A673 (cell line): ENCODE measurements around the gene TAF3. TPM values are rescaled to one million over a fixed set of nuclear protein-coding genes. Genes with fewer than 3 reads are reported as not detected.

ENCODE experiments used
- BruUV-seq: library from RNA; stranded (reverse); fragments of 400-500 nt; replicated peaks from 2 replicates; lab custom pipeline; 2021; lab: Mats Ljungman, UMichigan
- CTCF ChIA-PET: fragments of 300-600 bp; sonication (Branson Sonifier 250); formaldehyde crosslinking; loops from one replicate; lab custom pipeline; 2022; ENCODE audit warnings: antibody characterized with exemption; lab: Charles Lee
- POLR2A ChIA-PET: fragments of 300-600 bp; sonication (Branson Sonifier 250); formaldehyde crosslinking; loops from one replicate; lab custom pipeline; 2022; ENCODE audit warnings: antibody characterized with exemption; ENCODE audit not compliant: low non-redundant PET; lab: Charles Lee
- DNase-seq: peaks from one replicate; pipeline ENCODE4 v3.0.0-alpha.2; 2015; ENCODE audit warnings: low spot score
- H3K27ac ChIP-seq: fragments of 200-600 bp; sonication (generic); 2 replicates; pipeline ENCODE4 v1.5.1; 2016; ENCODE audit warnings: mixed run types, low read depth, mild to moderate bottlenecking, mixed read lengths, antibody characterized with exemption, low read length; ENCODE audit not compliant: poor library complexity, severe bottlenecking
- H3K27me3 ChIP-seq: fragments of 200-600 bp; sonication (generic); replicated peaks from 2 replicates; pipeline ENCODE4 v1.6.1; 2017; ENCODE audit warnings: mixed run types, low read depth, mild to moderate bottlenecking, mixed read lengths, antibody characterized with exemption, low read length; ENCODE audit not compliant: insufficient read depth, poor library complexity
- H3K36me3 ChIP-seq: fragments of 200-600 bp; sonication (generic); 2 replicates; pipeline ENCODE4 v1.6.1; 2016; ENCODE audit warnings: mixed run types, mild to moderate bottlenecking, mixed read lengths, antibody characterized with exemption, low read length; ENCODE audit not compliant: insufficient read depth, poor library complexity, severe bottlenecking
- H3K4me1 ChIP-seq: fragments of 200-600 bp; sonication (generic); 2 replicates; pipeline ENCODE4 v1.6.1; 2017; ENCODE audit warnings: mixed run types, mild to moderate bottlenecking, mixed read lengths, antibody characterized with exemption, low read length; ENCODE audit not compliant: insufficient read depth, poor library complexity, severe bottlenecking
- H3K4me3 ChIP-seq: fragments of 200-600 bp; sonication (generic); 2 replicates; pipeline ENCODE4 v1.5.1; 2016; ENCODE audit warnings: low read depth, mixed run types, mild to moderate bottlenecking, mixed read lengths, low read length; ENCODE audit not compliant: poor library complexity, severe bottlenecking
- H3K9me3 ChIP-seq: fragments of 200-600 bp; sonication (generic); 2 replicates; pipeline ENCODE4 v1.6.1; 2016; ENCODE audit warnings: mixed run types, low read depth, mild to moderate bottlenecking, mixed read lengths, antibody characterized with exemption, low read length; ENCODE audit not compliant: poor library complexity, severe bottlenecking
- EZH2 ChIP-seq: fragments of 200-600 bp; sonication (generic); IDR thresholded peaks from 2 replicates; pipeline ENCODE4 v1.6.1; 2017; ENCODE audit warnings: borderline replicate concordance, low read depth, mild to moderate bottlenecking, mixed read lengths, antibody characterized with exemption, low read length; ENCODE audit not compliant: poor library complexity, severe bottlenecking
- intact Hi-C: fragments of 100-400 bp; cut with micrococcal nuclease; formaldehyde crosslinking; loops from one replicate; pipeline ENCODE4 v1.10.0; 2022; ENCODE audit not compliant: unreplicated experiment
- total RNA-seq: library from RNA; stranded (reverse); gene quantifications from 2 replicates; pipeline ENCODE4 v1.2.3, GENCODE V29; 2021
- TF ChIP-seq, protein P1 (sequence below): fragments of 300-800, 200-600 bp; sonication (generic); conservative IDR thresholded peaks from 2 replicates; pipeline ENCODE4 v1.5.1; 2017; ENCODE audit warnings: low read depth, mild to moderate bottlenecking, antibody characterized with exemption, low read length, moderate library complexity, mixed read lengths

Gene TAF3
- total RNA-seq, 1 experiment from 2014 or later, result 14.0 TPM

DNA sequence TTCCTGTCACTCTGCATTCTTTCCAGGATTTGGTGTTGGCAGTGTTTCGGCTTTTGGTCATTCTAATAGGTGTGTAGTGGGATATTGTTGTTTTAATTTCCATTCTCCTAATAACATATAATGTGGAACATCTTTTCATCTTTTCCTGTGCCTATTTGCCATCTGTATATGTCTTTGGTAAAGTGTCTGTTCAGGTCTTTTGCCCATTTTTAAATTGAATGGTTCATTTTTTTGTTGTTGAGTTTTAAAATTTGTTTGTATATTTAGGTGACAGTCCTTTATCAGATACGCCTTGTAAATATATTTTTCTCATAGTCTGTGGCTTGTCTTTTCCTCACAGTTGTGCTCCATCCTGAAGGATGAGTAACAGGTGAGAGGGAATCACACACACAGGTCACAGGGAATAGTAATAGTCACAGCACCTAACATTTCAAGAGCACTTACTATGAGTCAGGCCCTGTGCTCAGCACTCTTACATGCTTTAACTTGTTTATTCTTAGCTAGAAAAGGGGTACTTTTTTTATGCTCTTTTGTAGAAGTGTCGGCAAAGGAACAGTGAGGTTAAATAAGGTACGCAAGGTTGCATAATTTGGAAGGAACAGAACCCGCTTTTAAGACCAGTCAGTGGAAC lies 119.1 kb downstream of the TAF3 start:
- no peak overlapping the region for H3K27ac ChIP-seq
- no peaks in the 10 kb centered on the region for H3K4me1 ChIP-seq
- H3K36me3 ChIP-seq, result no peaks in the 10 kb centered on the region
- H3K27me3 ChIP-seq, result no peaks in the 10 kb centered on the region
- DNase-seq, result no peak
- BruUV-seq, result no TSS peak
- no peak overlapping the region for H3K4me3 ChIP-seq
- H3K9me3 ChIP-seq, result no peaks in the 10 kb centered on the region
- ChIA-PET POLR2A (no interaction called here), CTCF (no interaction called here)
- TF ChIP-seq EZH2, result no peak
- TF ChIP-seq, protein P1, sequence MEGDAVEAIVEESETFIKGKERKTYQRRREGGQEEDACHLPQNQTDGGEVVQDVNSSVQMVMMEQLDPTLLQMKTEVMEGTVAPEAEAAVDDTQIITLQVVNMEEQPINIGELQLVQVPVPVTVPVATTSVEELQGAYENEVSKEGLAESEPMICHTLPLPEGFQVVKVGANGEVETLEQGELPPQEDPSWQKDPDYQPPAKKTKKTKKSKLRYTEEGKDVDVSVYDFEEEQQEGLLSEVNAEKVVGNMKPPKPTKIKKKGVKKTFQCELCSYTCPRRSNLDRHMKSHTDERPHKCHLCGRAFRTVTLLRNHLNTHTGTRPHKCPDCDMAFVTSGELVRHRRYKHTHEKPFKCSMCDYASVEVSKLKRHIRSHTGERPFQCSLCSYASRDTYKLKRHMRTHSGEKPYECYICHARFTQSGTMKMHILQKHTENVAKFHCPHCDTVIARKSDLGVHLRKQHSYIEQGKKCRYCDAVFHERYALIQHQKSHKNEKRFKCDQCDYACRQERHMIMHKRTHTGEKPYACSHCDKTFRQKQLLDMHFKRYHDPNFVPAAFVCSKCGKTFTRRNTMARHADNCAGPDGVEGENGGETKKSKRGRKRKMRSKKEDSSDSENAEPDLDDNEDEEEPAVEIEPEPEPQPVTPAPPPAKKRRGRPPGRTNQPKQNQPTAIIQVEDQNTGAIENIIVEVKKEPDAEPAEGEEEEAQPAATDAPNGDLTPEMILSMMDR, result no peak
- intact Hi-C loops, result no loop called here

DNA sequence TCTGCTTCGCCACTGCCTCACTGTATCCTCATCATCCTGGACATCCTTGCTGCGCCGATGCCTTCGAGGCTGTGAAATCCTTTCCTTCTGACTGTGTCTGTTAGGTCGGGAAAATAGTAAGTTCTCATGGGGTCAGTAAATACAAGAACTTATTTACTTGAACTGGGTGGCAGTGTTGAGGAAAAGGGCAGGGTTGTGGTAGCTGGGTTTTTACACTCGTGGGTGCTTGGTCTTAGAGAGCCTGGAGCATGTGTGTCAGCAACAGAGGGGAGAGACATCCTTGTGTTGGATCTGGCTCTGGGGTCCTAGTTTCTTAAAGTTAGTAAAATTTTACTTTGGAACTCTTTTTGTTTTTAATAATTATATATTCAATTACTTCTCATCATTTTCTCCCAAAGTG lies 123.3 kb downstream of the TAF3 start:
- no peak for TF ChIP-seq EZH2
- TF ChIP-seq, protein P1, result no peak
- BruUV-seq, result no TSS peak
- Histone ChIP-seq H3K4me1 (peaks cover 24% of the 10 kb centered on the region), H3K4me3 (no peak overlapping the region), H3K27me3 (no peaks in the 10 kb centered on the region), H3K27ac (no peak overlapping the region), H3K36me3 (no peaks in the 10 kb centered on the region), H3K9me3 (no peaks in the 10 kb centered on the region)
- CTCF ChIA-PET, result no interaction called here
- POLR2A ChIA-PET, result no interaction called here
- intact Hi-C loops, result no loop called here
- no peak for DNase-seq

DNA sequence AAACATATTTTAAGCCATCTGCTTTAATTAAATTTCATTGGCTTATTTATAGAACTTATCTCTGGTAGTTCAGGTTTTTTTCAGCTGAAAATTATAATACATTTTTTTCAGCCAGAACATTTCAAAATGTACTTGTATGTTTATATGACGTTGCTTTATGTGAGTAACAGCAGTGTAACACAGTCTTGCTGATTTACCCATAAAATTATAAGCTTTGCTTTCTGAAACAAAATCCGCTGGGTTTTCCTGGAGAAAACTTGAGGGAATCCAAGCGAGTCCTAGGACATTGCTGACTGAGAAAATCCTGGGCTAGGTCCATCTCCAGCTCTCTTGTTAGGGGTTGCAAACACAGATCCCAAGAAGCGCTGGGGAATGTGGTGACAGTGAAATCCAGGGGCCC lies 124.0 kb downstream of the TAF3 start:
- intact Hi-C loops, result no loop called here
- H3K4me3 ChIP-seq, result no peak overlapping the region

More for the DNA sequence above, 124.0 kb downstream of the TAF3 start:
- ChIA-PET CTCF (no interaction called here), POLR2A (no interaction called here)
- TF ChIP-seq, protein P1, result no peak
- no peak for TF ChIP-seq EZH2
- no TSS peak for BruUV-seq
- Histone ChIP-seq H3K27me3 (no peaks in the 10 kb centered on the region), H3K36me3 (no peaks in the 10 kb centered on the region), H3K4me1 (peaks cover 24% of the 10 kb centered on the region), H3K9me3 (no peaks in the 10 kb centered on the region), H3K27ac (no peak overlapping the region)
- DNase-seq, result no peak
